Occipital lobe (tissue), 2 donors: ENCODE data around the gene SMCHD1. TPM values are rescaled to one million over a fixed set of nuclear protein-coding genes. Genes with fewer than 3 reads are reported as not detected.
"Not testable (repeated sequence)": the region's sequence is repeated elsewhere in the genome, so short reads cannot be mapped to it uniquely, and the experiment has no call there.

Experiments used
- DNase-seq: peaks from one replicate; lab custom pipeline; 2025; lab: John Stamatoyannopoulos, UW
- total RNA-seq: library from RNA; depleted of rRNA; stranded (reverse); fragments of >200 nt; gene quantifications from one replicate; pipeline ENCODE4 v1.2.3, GENCODE V29; 2014

Gene SMCHD1
- total RNA-seq, 1 donor from 2014 or later, result 199 TPM

- DNase-seq, result no peak
Measured at GRCh38 chr18:2657788-2658458, 2.4 kb downstream of the SMCHD1 start.

- DNase-seq, result not testable (repeated sequence)
Measured at GRCh38 chr18:2660849-2661248, 5.3 kb downstream of the SMCHD1 start.

- not testable (repeated sequence) for DNase-seq
Measured at GRCh38 chr18:2662288-2662687, 6.8 kb downstream of the SMCHD1 start.

- DNase-seq, result no peak
Measured at GRCh38 chr18:2662990-2663389, 7.5 kb downstream of the SMCHD1 start.

- DNase-seq, result no peak
Measured at GRCh38 chr18:2672410-2672809, 16.9 kb downstream of the SMCHD1 start.

GRCh38 chr18:2672872-2673271 is 17.3 kb downstream of the SMCHD1 start:
- DNase-seq, result no peak

- DNase-seq, result not testable (repeated sequence)
Measured at GRCh38 chr18:2678933-2679332, 23.4 kb downstream of the SMCHD1 start.

GRCh38 chr18:2680216-2680792 is 24.8 kb downstream of the SMCHD1 start:
- DNase-seq, result no peak

- no peak for DNase-seq
Measured at GRCh38 chr18:2681993-2682603, 26.6 kb downstream of the SMCHD1 start.

GRCh38 chr18:2683055-2683454 is 27.5 kb downstream of the SMCHD1 start:
- DNase-seq, result no peak

GRCh38 chr18:2686349-2686968 is 30.9 kb downstream of the SMCHD1 start:
- DNase-seq, result no peak

- DNase-seq, result no peak
Measured at GRCh38 chr18:2687390-2688001, 32.0 kb downstream of the SMCHD1 start.

GRCh38 chr18:2692508-2692907 is 37.0 kb downstream of the SMCHD1 start:
- no peak for DNase-seq

GRCh38 chr18:2697184-2697583 is 41.7 kb downstream of the SMCHD1 start:
- no peak for DNase-seq

GRCh38 chr18:2699001-2699400 is 43.5 kb downstream of the SMCHD1 start:
- DNase-seq, result no peak

GRCh38 chr18:2704541-2704940 is 49.0 kb downstream of the SMCHD1 start:
- DNase-seq, result no peak

- DNase-seq, result no peak
Measured at GRCh38 chr18:2706903-2707302, 51.4 kb downstream of the SMCHD1 start.

GRCh38 chr18:2707551-2708168 is 52.1 kb downstream of the SMCHD1 start:
- no peak for DNase-seq

- DNase-seq, result no peak
Measured at GRCh38 chr18:2709316-2709715, 53.8 kb downstream of the SMCHD1 start.

- no peak for DNase-seq
Measured at GRCh38 chr18:2714140-2714539, 58.6 kb downstream of the SMCHD1 start.

GRCh38 chr18:2715990-2716389 is 60.5 kb downstream of the SMCHD1 start:
- DNase-seq, result no peak
